Prostate gland (tissue), 1 donor: ENCODE data around the gene ZMIZ1.

Source experiments
- POLR2A ChIP-seq: fragments of 450-650 bp; IDR thresholded peaks from one replicate; pipeline ENCODE4 v1.6.1; 2016; ENCODE audit warnings: antibody characterized with exemption, mild to moderate bottlenecking
- POLR2AphosphoS5 ChIP-seq: sonication (generic); formaldehyde crosslinking; IDR thresholded peaks from one replicate; pipeline ENCODE4 v1.6.1; 2017; ENCODE audit warnings: antibody characterized with exemption

- TF ChIP-seq POLR2AphosphoS5 (no peak), POLR2A (no peak)
Observed at GRCh38 chr10:79334573-79334972, 265.8 kb downstream of the ZMIZ1 start.
